AG10803 (cell line): Measurements from ENCODE around the gene FANCB.

ENCODE experiments used
- DNase-seq: peaks from one replicate; pipeline ENCODE4 v3.0.0; 2010; ENCODE audit warnings: low read depth
- H3K4me3 ChIP-seq: 2 replicates; pipeline ENCODE4 v1.5.1; 2011; ENCODE audit warnings: mild to moderate bottlenecking, low read length, control low read depth
- CTCF ChIP-seq: conservative IDR thresholded peaks from 2 replicates; pipeline ENCODE4 v1.5.1; 2011; ENCODE audit warnings: mild to moderate bottlenecking, low read length, control low read depth, inconsistent platforms

FANCB gene

DNA sequence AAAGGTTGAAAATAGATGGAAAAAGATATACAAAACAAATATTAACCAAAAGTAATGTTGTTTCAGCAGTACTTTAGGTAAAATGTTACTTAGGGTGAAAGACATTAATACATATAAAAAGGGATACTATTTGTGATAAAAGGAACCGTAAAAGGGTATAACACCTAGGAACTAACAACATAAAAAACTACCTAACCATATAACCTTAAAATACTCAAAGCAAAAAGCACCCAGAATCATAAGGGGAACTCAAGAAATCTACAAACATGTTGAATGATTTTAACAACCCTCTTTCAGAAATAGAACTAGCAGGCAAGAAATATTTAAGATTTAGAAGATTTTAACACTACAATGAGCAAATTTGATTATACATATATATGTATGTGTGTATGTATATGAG is 11.8 kb upstream of the FANCB start:
- no peak for DNase-seq
- no peak for TF ChIP-seq CTCF
- no peak overlapping the region for H3K4me3 ChIP-seq

- H3K4me3 ChIP-seq, result no peak overlapping the region
- no peak for TF ChIP-seq CTCF
- DNase-seq, result no peak
Measured at GRCh38 chrX:14883826-14884225, 11.0 kb upstream of the FANCB start.

DNA sequence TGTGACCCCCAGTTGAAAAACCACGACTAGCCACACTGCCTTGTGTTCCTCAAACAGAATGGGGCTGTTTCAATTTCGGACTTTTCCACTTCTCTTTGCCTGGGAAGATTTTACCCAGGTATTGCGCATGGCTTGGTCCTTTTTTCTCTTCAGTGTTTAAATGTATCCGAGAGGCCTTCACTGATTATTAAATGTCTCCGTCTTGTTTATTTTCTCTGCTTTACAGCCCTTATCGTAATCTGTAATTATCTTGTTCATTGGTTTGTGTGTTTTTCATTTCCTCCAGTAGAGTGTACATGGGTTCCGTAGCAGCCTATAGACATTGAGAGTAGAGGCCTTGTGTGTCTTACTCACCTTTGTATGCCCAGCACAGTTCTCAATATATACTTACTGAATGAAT is 2.8 kb upstream of the FANCB start:
- DNase-seq, result no peak
- TF ChIP-seq CTCF, result no peak
- no peak overlapping the region for H3K4me3 ChIP-seq

- no peak for DNase-seq
- peak overlapping the region; percentile 84 for H3K4me3 ChIP-seq
- no peak for TF ChIP-seq CTCF
Measured at GRCh38 chrX:14873676-14874049, 794 bp upstream of the FANCB start.

DNA sequence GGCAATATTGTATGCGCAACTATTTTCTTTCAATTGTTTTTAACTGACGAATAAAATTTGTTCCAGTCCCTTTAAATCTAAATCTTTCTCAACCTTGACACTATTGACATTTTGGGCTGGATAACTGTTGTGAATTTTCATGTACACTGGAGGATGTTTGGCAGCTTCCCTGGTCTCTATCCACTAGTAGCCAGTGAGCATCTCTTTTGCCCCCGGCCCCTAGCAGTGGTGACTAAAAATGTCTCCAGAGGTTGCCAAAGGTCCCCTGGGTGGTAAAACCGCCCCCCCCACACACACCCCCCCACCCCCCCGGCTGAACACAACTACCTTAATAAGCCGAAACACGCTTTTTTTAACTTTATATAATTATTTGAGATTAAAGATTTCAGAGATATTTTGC is 514 bp downstream of the FANCB start:
- TF ChIP-seq CTCF, result no peak
- no peak for DNase-seq
- peak overlapping the region; percentile 81 for H3K4me3 ChIP-seq

- no peak overlapping the region for H3K4me3 ChIP-seq
- no peak for DNase-seq
- TF ChIP-seq CTCF, result no peak
Measured at GRCh38 chrX:14871767-14872166, 1.1 kb downstream of the FANCB start.

GRCh38 chrX:14865201-14865600 is 7.7 kb downstream of the FANCB start:
- no peak for TF ChIP-seq CTCF
- DNase-seq, result peak; percentile 52
- no peak overlapping the region for H3K4me3 ChIP-seq
